Natural killer cell (primary cell): ENCODE data around the gene CLEC5A. TPM values are rescaled to one million over a fixed set of nuclear protein-coding genes. Genes with fewer than 3 reads are reported as not detected.

Experiments
- ATAC-seq, 3 donors: fragments of 150-1000 bp in 2 of 3; fragments of 200-7000 bp in 1 of 3; cut with Tn5 transposase; 1 replicate in 1 of 3; 2 replicates in 2 of 3; pipeline ENCODE4 v1.10.0; 2021; ENCODE audit warnings: mild to moderate bottlenecking in 2 of 3, moderate library complexity in 2 of 3
- DNase-seq, 2 donors: peaks; one replicate each; pipeline versions ENCODE4 v3.0.0 to v3.0.0-alpha.2; 2013 to 2021; ENCODE audit warnings: mixed read lengths in 1 of 2
- H3K27ac ChIP-seq: one replicate; pipeline ENCODE4 v1.5.1; 2013; ENCODE audit warnings: mild to moderate bottlenecking, low read length
- H3K27me3 ChIP-seq: one replicate; pipeline ENCODE4 v1.6.1; 2013; ENCODE audit warnings: low read length; ENCODE audit not compliant: control insufficient read depth, insufficient read depth
- H3K36me3 ChIP-seq: one replicate; pipeline ENCODE4 v1.6.1; 2013; ENCODE audit warnings: low read length; ENCODE audit not compliant: control insufficient read depth, insufficient read depth
- H3K4me1 ChIP-seq: one replicate; pipeline ENCODE4 v1.6.1; 2013; ENCODE audit warnings: low read length; ENCODE audit not compliant: control insufficient read depth, insufficient read depth
- H3K4me3 ChIP-seq: one replicate; pipeline ENCODE4 v1.5.1; 2013; ENCODE audit warnings: low read length
- H3K9me3 ChIP-seq: one replicate; pipeline ENCODE4 v1.6.1; 2013; ENCODE audit warnings: low read length; ENCODE audit not compliant: control insufficient read depth, insufficient read depth
- H3K27ac Mint-ChIP-seq, 2 donors: one replicate each; pipeline ENCODE4 v1.8.0; 2022; ENCODE audit warnings: mild to moderate bottlenecking in 2 of 2, mixed read lengths in 2 of 2, moderate library complexity in 1 of 2
- H3K27me3 Mint-ChIP-seq, 2 donors: one replicate each; pipeline ENCODE4 v1.8.0; 2022; ENCODE audit warnings: low read depth in 2 of 2, mixed read lengths in 2 of 2
- H3K36me3 Mint-ChIP-seq: one replicate; pipeline ENCODE4 v1.8.0; 2022; ENCODE audit warnings: mixed read lengths
- H3K4me1 Mint-ChIP-seq, 2 donors: one replicate each; pipeline ENCODE4 v1.8.0; 2022; ENCODE audit warnings: mixed read lengths in 2 of 2
- H3K4me3 Mint-ChIP-seq: one replicate; pipeline ENCODE4 v1.8.0; 2022; ENCODE audit warnings: mild to moderate bottlenecking, moderate library complexity, mixed read lengths
- H3K9me3 Mint-ChIP-seq, 2 donors: one replicate each; pipeline ENCODE4 v1.8.0; 2022; ENCODE audit warnings: mixed read lengths in 2 of 2
- WGBS: methylation state at CpG from one replicate; pipeline ENCODE4 v1.1.7; 2013; ENCODE audit warnings: missing lambda C conversion rate; ENCODE audit not compliant: insufficient coverage; 5-methylcytosine and 5-hydroxymethylcytosine counted together
- intact Hi-C: fragments of 100-400 bp; cut with micrococcal nuclease; formaldehyde crosslinking; loops from one replicate; pipeline ENCODE4 v1.14.2; 2022
- total RNA-seq, 4 donors: library from RNA; stranded (reverse); fragments of 120-200 nt in 1 of 4; gene quantifications; one replicate each; pipeline versions ENCODE4 v1.2.3 to v1.2.4, GENCODE V29; 2013 to 2022
- TF ChIP-seq, protein P1 (sequence below): fragments of 200-600 bp; IDR thresholded peaks from one replicate; pipeline ENCODE4 v1.8.0; 2022; ENCODE audit warnings: antibody characterized with exemption

Gene CLEC5A
- total RNA-seq, 3 donors from 2014 or later (not counting 1 experiment from before 2014, with no cell fraction given), result 0.60 TPM; not detected in 2

DNA sequence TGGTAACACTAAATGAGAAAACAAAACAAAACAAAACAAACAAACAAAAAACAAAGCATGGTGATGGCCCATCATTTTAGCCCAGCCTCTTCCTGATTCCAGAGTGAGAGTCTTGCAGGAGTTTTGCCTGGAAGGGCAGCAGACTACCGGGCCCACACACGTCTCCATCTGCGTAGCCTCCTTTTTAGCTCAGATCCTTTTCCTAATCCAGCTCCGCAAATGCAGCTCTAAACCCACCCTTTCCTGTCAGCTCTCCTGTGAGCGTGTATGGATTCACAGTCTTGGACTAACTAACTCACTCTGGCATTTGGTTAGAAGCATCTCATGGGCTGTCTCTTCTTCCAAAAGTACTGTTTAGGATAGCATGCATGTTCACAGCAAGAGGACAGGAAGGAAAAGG, 16.6 kb downstream of the CLEC5A start:
- no peak overlapping the region for H3K27ac Mint-ChIP-seq
- Histone ChIP-seq H3K27ac (no peak overlapping the region), H3K4me3 (no peak overlapping the region), H3K27me3 (no peaks in the 10 kb centered on the region), H3K4me1 (no peaks in the 10 kb centered on the region), H3K36me3 (no peaks in the 10 kb centered on the region), H3K9me3 (no peaks in the 10 kb centered on the region)
- TF ChIP-seq, protein P1, sequence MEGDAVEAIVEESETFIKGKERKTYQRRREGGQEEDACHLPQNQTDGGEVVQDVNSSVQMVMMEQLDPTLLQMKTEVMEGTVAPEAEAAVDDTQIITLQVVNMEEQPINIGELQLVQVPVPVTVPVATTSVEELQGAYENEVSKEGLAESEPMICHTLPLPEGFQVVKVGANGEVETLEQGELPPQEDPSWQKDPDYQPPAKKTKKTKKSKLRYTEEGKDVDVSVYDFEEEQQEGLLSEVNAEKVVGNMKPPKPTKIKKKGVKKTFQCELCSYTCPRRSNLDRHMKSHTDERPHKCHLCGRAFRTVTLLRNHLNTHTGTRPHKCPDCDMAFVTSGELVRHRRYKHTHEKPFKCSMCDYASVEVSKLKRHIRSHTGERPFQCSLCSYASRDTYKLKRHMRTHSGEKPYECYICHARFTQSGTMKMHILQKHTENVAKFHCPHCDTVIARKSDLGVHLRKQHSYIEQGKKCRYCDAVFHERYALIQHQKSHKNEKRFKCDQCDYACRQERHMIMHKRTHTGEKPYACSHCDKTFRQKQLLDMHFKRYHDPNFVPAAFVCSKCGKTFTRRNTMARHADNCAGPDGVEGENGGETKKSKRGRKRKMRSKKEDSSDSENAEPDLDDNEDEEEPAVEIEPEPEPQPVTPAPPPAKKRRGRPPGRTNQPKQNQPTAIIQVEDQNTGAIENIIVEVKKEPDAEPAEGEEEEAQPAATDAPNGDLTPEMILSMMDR, result no peak
- ATAC-seq (no peak), DNase-seq (no peak)
- H3K36me3 Mint-ChIP-seq, result no peaks in the 10 kb centered on the region
- intact Hi-C loops, result no loop called here
- WGBS, result 96% methylated on average over 5 of the region's 5 CpGs
- H3K4me3 Mint-ChIP-seq, result no peak overlapping the region
- H3K4me1 Mint-ChIP-seq, result no peaks in the 10 kb centered on the region
- no peaks in the 10 kb centered on the region for H3K9me3 Mint-ChIP-seq
- peaks cover 11% of the 10 kb centered on the region in 2 donors for H3K27me3 Mint-ChIP-seq

DNA sequence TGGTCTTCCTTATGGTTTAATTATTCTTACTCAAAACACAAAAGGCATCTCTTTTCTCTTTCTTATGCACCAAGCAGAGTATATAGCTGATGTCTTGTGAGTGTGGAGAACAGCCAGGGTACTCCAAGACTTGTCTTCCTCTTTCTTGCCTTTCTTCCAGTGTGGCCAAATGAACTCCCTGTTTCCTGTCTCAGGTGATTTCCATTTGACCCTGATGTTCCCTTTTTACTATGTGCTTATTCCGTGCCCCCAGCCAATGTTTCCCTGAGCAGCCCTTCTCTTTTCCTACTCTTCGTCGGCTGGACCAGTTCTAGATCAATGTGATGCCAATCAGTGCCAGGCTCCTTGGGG, 18.0 kb downstream of the CLEC5A start:
- no peaks in the 10 kb centered on the region for H3K9me3 ChIP-seq
- H3K27me3 ChIP-seq, result no peaks in the 10 kb centered on the region
- H3K27ac Mint-ChIP-seq, result no peak overlapping the region
- no peak overlapping the region for H3K4me3 Mint-ChIP-seq
- H3K4me1 ChIP-seq, result no peaks in the 10 kb centered on the region
- WGBS, result 91% methylated on average over 3 of the region's 3 CpGs
- no peak overlapping the region for H3K27ac ChIP-seq
- H3K4me1 Mint-ChIP-seq, result no peaks in the 10 kb centered on the region
- TF ChIP-seq, protein P1, result no peak
- H3K9me3 Mint-ChIP-seq, result no peaks in the 10 kb centered on the region
- H3K36me3 ChIP-seq, result no peaks in the 10 kb centered on the region
- DNase-seq, result no peak
- H3K27me3 Mint-ChIP-seq, result peaks cover 7 to 11% of the 10 kb centered on the region in 2 donors
- H3K36me3 Mint-ChIP-seq, result no peaks in the 10 kb centered on the region
- intact Hi-C loops, result no loop called here
- no peak for ATAC-seq
- H3K4me3 ChIP-seq, result no peak overlapping the region

DNA sequence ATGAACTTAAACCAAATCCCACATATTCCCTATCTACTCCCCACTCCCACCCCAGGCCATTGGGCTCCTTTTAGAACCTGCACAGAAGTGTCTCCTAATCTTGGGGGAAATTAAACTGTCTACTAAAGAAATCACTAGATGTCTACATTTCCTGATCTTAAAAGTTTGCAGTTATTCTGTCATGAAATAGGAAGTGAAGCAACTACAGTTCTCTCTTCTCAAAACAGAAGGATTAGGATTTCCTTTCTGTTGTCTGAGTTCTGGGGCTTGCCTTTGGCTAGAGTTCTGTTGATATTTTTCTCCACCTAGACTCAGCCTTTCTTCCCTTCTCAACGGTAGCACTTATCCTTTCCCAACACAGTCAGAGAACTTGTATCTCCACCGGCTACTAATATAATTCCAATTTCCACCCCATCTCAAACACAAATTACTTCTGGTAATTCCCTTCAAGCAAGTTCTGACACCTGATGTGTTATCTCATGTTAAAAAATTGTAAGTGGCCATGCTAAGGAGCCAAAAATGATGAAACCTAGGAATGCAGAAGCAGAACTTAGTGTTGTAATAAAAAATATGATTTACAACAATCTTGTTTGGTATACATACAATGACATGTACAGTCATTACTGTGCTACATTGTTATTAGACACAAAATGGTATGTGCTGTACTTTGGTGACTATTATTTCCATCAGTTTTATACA, 18.5 kb downstream of the CLEC5A start:
- peaks cover 7 to 11% of the 10 kb centered on the region in 2 donors for H3K27me3 Mint-ChIP-seq
- Histone ChIP-seq H3K27ac (no peak overlapping the region), H3K9me3 (no peaks in the 10 kb centered on the region), H3K4me3 (no peak overlapping the region), H3K36me3 (no peaks in the 10 kb centered on the region), H3K4me1 (no peaks in the 10 kb centered on the region), H3K27me3 (no peaks in the 10 kb centered on the region)
- H3K36me3 Mint-ChIP-seq, result no peaks in the 10 kb centered on the region
- H3K4me3 Mint-ChIP-seq, result no peak overlapping the region
- 36% methylated on average over 2 of the region's 2 CpGs for WGBS
- TF ChIP-seq, protein P1, result no peak
- intact Hi-C loops, result no loop called here
- H3K27ac Mint-ChIP-seq, result no peak overlapping the region
- DNase-seq (no peak), ATAC-seq (no peak)
- no peaks in the 10 kb centered on the region for H3K4me1 Mint-ChIP-seq
- no peaks in the 10 kb centered on the region for H3K9me3 Mint-ChIP-seq

DNA sequence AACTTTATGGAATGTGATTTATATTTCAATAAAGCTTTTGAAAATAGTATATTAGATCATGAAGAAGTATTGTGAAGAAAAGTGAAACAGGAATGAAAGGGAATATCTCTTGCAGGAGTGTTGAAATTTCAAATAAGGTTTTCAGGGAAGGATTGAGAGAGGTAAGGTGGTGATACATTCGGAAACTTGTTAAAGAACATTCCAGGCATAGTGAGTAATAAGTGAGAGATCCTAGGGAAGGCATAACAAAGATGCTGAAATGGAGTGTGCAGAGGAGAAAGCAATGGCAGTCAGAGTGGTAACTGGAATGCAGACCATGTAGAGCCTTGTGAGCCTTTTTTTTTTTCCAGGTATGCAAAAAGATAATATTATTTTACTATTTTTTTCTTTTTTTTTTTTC, 26.5 kb downstream of the CLEC5A start:
- ATAC-seq (no peak), DNase-seq (no peak)
- Histone ChIP-seq H3K27ac (no peak overlapping the region), H3K9me3 (no peaks in the 10 kb centered on the region), H3K4me1 (no peaks in the 10 kb centered on the region), H3K36me3 (no peaks in the 10 kb centered on the region), H3K27me3 (no peaks in the 10 kb centered on the region), H3K4me3 (no peak overlapping the region)
- Mint-ChIP-seq H3K4me3 (no peak overlapping the region), H3K36me3 (no peaks in the 10 kb centered on the region), H3K27ac (no peak overlapping the region), H3K9me3 (peaks cover 2% of the 10 kb centered on the region in 2 donors), H3K4me1 (no peaks in the 10 kb centered on the region), H3K27me3 (peaks cover 8 to 16% of the 10 kb centered on the region in 2 donors)
- 90% methylated on average over 1 of the region's 1 CpG for WGBS
- intact Hi-C loops, result no loop called here
- TF ChIP-seq, protein P1, result no peak
